ENCODE data around the gene SULF2. TPM values are rescaled to one million over a fixed set of nuclear protein-coding genes. Genes with fewer than 3 reads are reported as not detected.

SULF2 gene
- total and polyA plus RNA-seq, 9 of the 15 experiments (the other 6 are each of a cell fraction or from before 2014, with no cell fraction given) = 0.33 TPM; not detected in 8

DNA sequence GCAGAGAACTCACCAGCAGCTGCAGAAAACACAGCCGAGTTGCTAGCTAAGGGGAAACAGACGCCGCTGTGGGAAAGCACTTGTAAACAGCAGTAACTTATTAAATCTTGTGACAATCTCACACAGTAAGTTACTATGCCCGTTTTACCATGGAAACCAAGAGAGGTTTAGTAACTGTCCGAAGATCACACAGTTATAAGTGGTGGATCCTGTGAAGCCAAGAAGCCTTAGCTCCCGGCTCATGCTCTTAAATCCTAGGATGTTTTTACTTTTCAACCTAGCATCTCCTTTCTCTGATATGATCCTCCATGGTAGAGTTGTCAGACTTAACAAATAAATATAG, 1.5 kb upstream of the SULF2 start:
- ChIA-PET POLR2A (interaction anchor here (0.8 kb wide), 1 partner anchor 10 kb away, joined by 4 read pairs; no protein-coding TSS in a partner anchor), CTCF (ENCODE audit: low intra/inter-chr PET ratio) (interaction anchor here (1.5 kb wide), 1 partner anchor 834 kb away, joined by 11 read pairs; no protein-coding TSS in a partner anchor)
- ATAC-seq = no peak
- H4K20me1 ChIP-seq (replicated peaks; ENCODE audit: control insufficient read depth, insufficient read depth, low read length) = no peaks in the 10 kb centered on the region
- no peaks in the 10 kb centered on the region for H3K36me3 ChIP-seq (ENCODE audit: control insufficient read depth, insufficient read depth, low read length)
- peaks cover 0 to 7% of the 10 kb centered on the region in 2 experiments; a peak in 1 of 5 replicates for H3K4me1 ChIP-seq (replicated peaks in 1 of 2; ENCODE audit: control insufficient read depth in 2 of 2, insufficient read depth in 2 of 2, low read length in 2 of 2)
- no TSS peak for BruUV-seq (replicated peaks)
- 3% methylated on average over 6 of the region's 6 CpGs for WGBS (ENCODE audit: insufficient coverage, low coverage, missing lambda C conversion rate)
- H3K27ac ChIP-seq (ENCODE audit: extremely low read depth, low read depth, low read length) = no peak overlapping the region
- intact Hi-C loops (cut with micrococcal nuclease) = no loop called here
- H3K79me2 ChIP-seq (ENCODE audit: control insufficient read depth, insufficient read depth, low read length) = no peaks in the 10 kb centered on the region
- H3K9me1 ChIP-seq (ENCODE audit: control insufficient read depth, insufficient read depth, low read length) = no peaks in the 10 kb centered on the region
- no peak overlapping the region for H3K4me2 ChIP-seq (ENCODE audit: insufficient read depth, low read length)
- no peak for DNase-seq (ENCODE audit: extremely low read depth in 1 of 4, low spot score in 3 of 4)
- H2AFZ ChIP-seq (ENCODE audit: low read depth, low read length) = no peak overlapping the region
- no peak overlapping the region for H3K9ac ChIP-seq (ENCODE audit: insufficient read depth in 1 of 2, low read depth in 2 of 2, low read length in 2 of 2)
- peaks cover 25 to 46% of the 10 kb centered on the region in 2 experiments for H3K27me3 ChIP-seq (ENCODE audit: control insufficient read depth in 2 of 2, insufficient read depth in 2 of 2, low read length in 2 of 2)
- no peaks in the 10 kb centered on the region for H3K9me3 ChIP-seq (replicated peaks; ENCODE audit: control insufficient read depth, insufficient read depth, low read depth, low read length)
- H3K4me3 ChIP-seq = no peak overlapping the region
- TF ChIP-seq PKNOX1 (IDR thresholded peaks at IDR 0.05) = no peak
- no peak for TF ChIP-seq HBP1 (CRISPR knock-in tag; IDR thresholded peaks at IDR 0.05)
- TF ChIP-seq ATF4 (CRISPR knock-in tag; IDR thresholded peaks at IDR 0.05) = no peak
- TF ChIP-seq, protein P1, sequence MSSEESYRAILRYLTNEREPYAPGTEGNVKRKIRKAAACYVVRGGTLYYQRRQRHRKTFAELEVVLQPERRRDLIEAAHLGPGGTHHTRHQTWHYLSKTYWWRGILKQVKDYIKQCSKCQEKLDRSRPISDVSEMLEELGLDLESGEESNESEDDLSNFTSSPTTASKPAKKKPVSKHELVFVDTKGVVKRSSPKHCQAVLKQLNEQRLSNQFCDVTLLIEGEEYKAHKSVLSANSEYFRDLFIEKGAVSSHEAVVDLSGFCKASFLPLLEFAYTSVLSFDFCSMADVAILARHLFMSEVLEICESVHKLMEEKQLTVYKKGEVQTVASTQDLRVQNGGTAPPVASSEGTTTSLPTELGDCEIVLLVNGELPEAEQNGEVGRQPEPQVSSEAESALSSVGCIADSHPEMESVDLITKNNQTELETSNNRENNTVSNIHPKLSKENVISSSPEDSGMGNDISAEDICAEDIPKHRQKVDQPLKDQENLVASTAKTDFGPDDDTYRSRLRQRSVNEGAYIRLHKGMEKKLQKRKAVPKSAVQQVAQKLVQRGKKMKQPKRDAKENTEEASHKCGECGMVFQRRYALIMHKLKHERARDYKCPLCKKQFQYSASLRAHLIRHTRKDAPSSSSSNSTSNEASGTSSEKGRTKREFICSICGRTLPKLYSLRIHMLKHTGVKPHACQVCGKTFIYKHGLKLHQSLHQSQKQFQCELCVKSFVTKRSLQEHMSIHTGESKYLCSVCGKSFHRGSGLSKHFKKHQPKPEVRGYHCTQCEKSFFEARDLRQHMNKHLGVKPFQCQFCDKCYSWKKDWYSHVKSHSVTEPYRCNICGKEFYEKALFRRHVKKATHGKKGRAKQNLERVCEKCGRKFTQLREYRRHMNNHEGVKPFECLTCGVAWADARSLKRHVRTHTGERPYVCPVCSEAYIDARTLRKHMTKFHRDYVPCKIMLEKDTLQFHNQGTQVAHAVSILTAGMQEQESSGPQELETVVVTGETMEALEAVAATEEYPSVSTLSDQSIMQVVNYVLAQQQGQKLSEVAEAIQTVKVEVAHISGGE (CRISPR knock-in tag; IDR thresholded peaks at IDR 0.05) = peak in 1 of 3 experiments; percentile 3; a peak in 1 of 6 replicates
- no peak for TF ChIP-seq ATF1 (CRISPR knock-in tag; IDR thresholded peaks at IDR 0.05)
- no peak for TF ChIP-seq ATF1 (tag; IDR thresholded peaks at IDR 0.05)
- in situ Hi-C loops (cut with MboI) = no loop called here
- FAIRE-seq = no peak
